ENCODE results near the gene MYL12B. TPM values are rescaled to one million over a fixed set of nuclear protein-coding genes. Genes with fewer than 3 reads are reported as not detected.

MYL12B gene
- total and polyA plus RNA-seq, 2 of the 8 experiments (the other 6 are each of a cell fraction or from before 2014, with no cell fraction given) = 174 to 188 TPM

DNA sequence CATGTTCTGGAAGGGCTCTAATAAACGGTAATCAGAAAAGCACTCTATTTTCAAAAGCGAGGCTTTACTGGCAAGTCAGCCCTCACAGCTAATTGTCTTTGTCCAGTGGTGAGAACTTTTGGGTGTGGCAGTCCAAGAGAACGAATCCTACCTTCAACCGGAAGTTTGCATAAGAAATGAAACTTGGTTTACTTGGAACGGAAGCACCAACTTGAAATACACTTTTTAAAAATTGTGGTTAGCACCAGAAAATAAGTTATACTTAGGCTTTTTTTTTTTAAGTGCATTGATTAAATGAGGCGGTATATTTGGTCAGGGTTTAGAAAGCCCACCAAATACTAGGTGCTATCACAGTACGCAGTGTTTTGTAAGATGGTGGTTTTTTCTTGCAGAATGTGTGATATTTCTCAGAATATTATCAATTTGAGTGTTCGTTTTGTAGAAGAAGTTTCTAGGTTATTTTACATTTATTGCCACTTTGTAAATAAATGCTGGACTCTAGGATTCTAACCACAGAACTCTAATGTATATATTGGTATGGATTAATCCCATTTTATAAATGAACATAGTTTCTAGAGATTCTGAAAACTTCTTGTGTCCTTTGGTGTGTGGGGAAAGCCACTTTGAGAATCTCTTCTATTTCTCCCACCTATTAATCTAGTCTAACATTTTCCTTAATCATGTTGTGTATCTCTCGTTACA lies 13.1 kb upstream of the MYL12B start:
- peaks cover 7% of the 10 kb centered on the region; the same call in 1 of the 2 replicates for H3K23me2 ChIP-seq (ENCODE audit: low read depth, low read length)
- no peak overlapping the region for H2AK5ac ChIP-seq (ENCODE audit: low read depth, low read length)
- H3K27ac ChIP-seq (ENCODE audit: low read depth, low read length) = no peak overlapping the region
- no peak overlapping the region for H3K14ac ChIP-seq (ENCODE audit: insufficient read length)
- peak overlapping the region; percentile 86 to 91 (median 89) for H3K4me3 ChIP-seq (ENCODE audit: extremely low read depth in 1 of 4, insufficient read depth in 2 of 4, low read depth in 3 of 4, low read length in 4 of 4)
- H4K5ac ChIP-seq (ENCODE audit: insufficient read length, low read depth, low read length) = no peak overlapping the region
- no peak overlapping the region for H4K8ac ChIP-seq (ENCODE audit: extremely low read depth, insufficient read depth, low read length)
- no peak overlapping the region for H2BK12ac ChIP-seq (ENCODE audit: low read depth, low read length)
- H3K4me2 ChIP-seq (ENCODE audit: insufficient read depth in 1 of 2, low read depth in 2 of 2, low read length in 2 of 2) = peak overlapping the region; percentile 82 to 83
- TF ChIP-seq HDAC6 (IDR thresholded peaks at IDR 0.05; ENCODE audit: low read depth, low read length) = no peak
- H3K9ac ChIP-seq (replicated peaks in 1 of 4; ENCODE audit: extremely low read depth in 1 of 4, low read depth in 3 of 4, low read length in 3 of 4) = peak overlapping the region in 2 of 4 experiments; percentile 49 to 67; a peak in 2 of 7 replicates
- peaks cover 0 to 9% (median 1%) of the 10 kb centered on the region in 4 experiments; a peak in 2 of 7 replicates for H3K4me1 ChIP-seq (replicated peaks in 1 of 4; ENCODE audit: control insufficient read depth in 3 of 4, insufficient read depth in 4 of 4, low read length in 3 of 4)
- no peak overlapping the region for H2BK20ac ChIP-seq (ENCODE audit: low read length)
- H3K56ac ChIP-seq (replicated peaks; ENCODE audit: insufficient read length, low read depth, low read length) = no peak overlapping the region
- no peak overlapping the region for H2BK5ac ChIP-seq (ENCODE audit: low read depth, low read length)
- H3K79me1 ChIP-seq (ENCODE audit: low read depth, low read length) = no peaks in the 10 kb centered on the region
- CTCF ChIA-PET (ENCODE audit: partially characterized antibody) = interaction anchor here (0.5 to 1.5 kb wide), 4 partner anchors 94 to 872 kb away, joined by 3 to 6 read pairs (median 3); no protein-coding TSS in a partner anchor
- no peak overlapping the region for H4K91ac ChIP-seq (replicated peaks; ENCODE audit: insufficient read length, low read length)
- no peaks in the 10 kb centered on the region for H3K9me3 ChIP-seq (ENCODE audit: insufficient read depth in 2 of 2, low read depth in 1 of 2, low read length in 1 of 2)
- peaks cover 0 to 13% (median 10%) of the 10 kb centered on the region in 4 experiments; a peak in 6 of 8 replicates for H3K36me3 ChIP-seq (ENCODE audit: control insufficient read depth in 2 of 4, insufficient read depth in 4 of 4, low read length in 3 of 4)
- DNase-seq (ENCODE audit: low read depth in 1 of 2, low spot score in 2 of 2) = no peak
- H3K27me3 ChIP-seq (replicated peaks in 1 of 4; ENCODE audit: control insufficient read depth in 3 of 4, extremely low read depth in 1 of 4, insufficient read depth in 3 of 4, low read length in 3 of 4) = no peaks in the 10 kb centered on the region
- 27% methylated on average over 9 of the region's 9 CpGs; no CpG with 5 or more reads in 1 of the 2 experiments for WGBS, 2 experiments (ENCODE audit: extremely low coverage in 1 of 2, insufficient coverage in 1 of 2, insufficient read length in 1 of 2, insufficient replicate concordance in 2 of 2, low coverage in 1 of 2, low lambda C conversion rate in 2 of 2, missing lambda C conversion rate in 1 of 2)
- no peak overlapping the region for H2BK15ac ChIP-seq (ENCODE audit: low read length)
- H2AFZ ChIP-seq (ENCODE audit: low read length) = no peak overlapping the region
- H3K18ac ChIP-seq (ENCODE audit: extremely low read depth, low read length) = no peak overlapping the region
- FAIRE-seq = no peak
- POLR2A ChIA-PET (ENCODE audit: partially characterized antibody) = interaction anchor here (0.6 to 6.3 kb wide), 14 partner anchors 8 to 529 kb away, joined by 3 to 60 read pairs (median 4); partner anchors contain the start of genes LPIN2 and MYL12B
- no peak overlapping the region for H2BK120ac ChIP-seq (replicated peaks; ENCODE audit: low read depth, low read length)
- H3K4ac ChIP-seq (replicated peaks; ENCODE audit: insufficient read length, low read depth, low read length) = no peak overlapping the region
- H4K20me1 ChIP-seq (replicated peaks in 1 of 2; ENCODE audit: control insufficient read depth in 1 of 2, insufficient read depth in 2 of 2, low read length in 2 of 2) = peaks cover 4 to 10% of the 10 kb centered on the region in 2 experiments
- H3K79me2 ChIP-seq (ENCODE audit: control insufficient read depth in 1 of 2, insufficient read depth in 2 of 2, low read length in 2 of 2) = peaks cover 8 to 56% of the 10 kb centered on the region in 2 experiments; a peak in 3 of 4 replicates
- no peak overlapping the region for H3K23ac ChIP-seq (ENCODE audit: insufficient read length)

All from H1 (cell line).